ENCODE measurements around the gene MTHFD1L.

MTHFD1L gene

GRCh38 chr6:150866147-150866990 lies 867 bp downstream of the MTHFD1L start:
- DNase-seq = peak; percentile 76

- no peak for DNase-seq
These were observed 1.5 kb downstream of the MTHFD1L start for GRCh38 chr6:150866991-150867501.

GRCh38 chr6:150868759-150869158 lies 3.3 kb downstream of the MTHFD1L start:
- no peak for DNase-seq

- no peak for DNase-seq
These were observed 8.7 kb downstream of the MTHFD1L start for GRCh38 chr6:150874179-150874578.

GRCh38 chr6:150875841-150876240 lies 10.3 kb downstream of the MTHFD1L start:
- no peak for DNase-seq

- no peak for DNase-seq
These were observed 11.1 kb downstream of the MTHFD1L start for GRCh38 chr6:150876598-150876997.

GRCh38 chr6:150877928-150878327 lies 12.4 kb downstream of the MTHFD1L start:
- no peak for DNase-seq

GRCh38 chr6:150878347-150879213 lies 13.1 kb downstream of the MTHFD1L start:
- DNase-seq = no peak

- no peak for DNase-seq
These were observed 14.8 kb downstream of the MTHFD1L start for GRCh38 chr6:150880336-150880735.

- DNase-seq = no peak
These were observed 16.5 kb downstream of the MTHFD1L start for GRCh38 chr6:150881911-150882481.

GRCh38 chr6:150883521-150883920 lies 18.0 kb downstream of the MTHFD1L start:
- no peak for DNase-seq

- DNase-seq = no peak
These were observed 20.7 kb downstream of the MTHFD1L start for GRCh38 chr6:150886155-150886554.

- no peak for DNase-seq
These were observed 22.6 kb downstream of the MTHFD1L start for GRCh38 chr6:150887978-150888563.

GRCh38 chr6:150890346-150890745 lies 24.8 kb downstream of the MTHFD1L start:
- DNase-seq = no peak

- DNase-seq = peak; percentile 59 to 60
These were observed 26.5 kb downstream of the MTHFD1L start for GRCh38 chr6:150891888-150892485.

GRCh38 chr6:150894191-150894744 lies 28.8 kb downstream of the MTHFD1L start:
- no peak for DNase-seq

GRCh38 chr6:150894935-150895552 lies 29.5 kb downstream of the MTHFD1L start:
- peak in 1 of 2 donors; percentile 26 for DNase-seq

- no peak for DNase-seq
These were observed 30.6 kb downstream of the MTHFD1L start for GRCh38 chr6:150895928-150896632.

- DNase-seq = no peak
These were observed 32.0 kb downstream of the MTHFD1L start for GRCh38 chr6:150897400-150897943.

- DNase-seq = no peak
These were observed 33.1 kb downstream of the MTHFD1L start for GRCh38 chr6:150898399-150899170.
